GM19035 (cell line): Measurements from ENCODE around the gene SLC35A3.
A peak's percentile ranks its signal among the peaks of the same experiment; 100 is the strongest.

Experiments used
- ATAC-seq: cut with Tn5 transposase; IDR thresholded peaks from one replicate; pipeline ENCODE4 v1.9.1; 2021; ENCODE audit not compliant: unreplicated experiment

Gene SLC35A3

GRCh38 chr1:100074604-100075395, 105.0 kb downstream of the SLC35A3 start:
- ATAC-seq = no peak

GRCh38 chr1:100075773-100076172, 106.0 kb downstream of the SLC35A3 start:
- ATAC-seq = peak; percentile 47

GRCh38 chr1:100076319-100076718, 106.5 kb downstream of the SLC35A3 start:
- ATAC-seq = peak; percentile 5

- peak; percentile 55 for ATAC-seq
Observed at GRCh38 chr1:100076744-100077143, 106.9 kb downstream of the SLC35A3 start.

GRCh38 chr1:100077531-100077930, 107.7 kb downstream of the SLC35A3 start:
- ATAC-seq = peak; percentile 53

GRCh38 chr1:100080331-100080730, 110.5 kb downstream of the SLC35A3 start:
- ATAC-seq = no peak
